Right lobe of liver (tissue), 4 donors: Measurements from ENCODE around the gene MACROH2A2.
"Not testable (repeated sequence)": the region's sequence is repeated elsewhere in the genome, so short reads cannot be mapped to it uniquely, and the experiment has no call there.

Experiments used
- CTCF ChIP-seq, 4 donors: fragments of 200-600 bp in 3 of 4; fragments of 450-650 bp in 1 of 4; IDR thresholded peaks; one replicate each; pipeline versions ENCODE4 v1.5.1 to v1.8.0; 2016 to 2022; ENCODE audit warnings: antibody characterized with exemption in 4 of 4, mild to moderate bottlenecking in 2 of 4
- POLR2A ChIP-seq: fragments of 450-650 bp; IDR thresholded peaks from one replicate; pipeline ENCODE4 v1.6.1; 2017; ENCODE audit warnings: antibody characterized with exemption, mild to moderate bottlenecking
- donor health status: DM: no; HTN: no; CAD: no.
- donor health status: DM: no; HTN: no; CAD: no.
- donor health status: DM: no; HTN: yes; CAD: no.

- not testable (repeated sequence) for TF ChIP-seq POLR2A; CTCF (IDR thresholded peaks at IDR 0.05)
These were observed 106.7 kb downstream of the MACROH2A2 start for GRCh38 chr10:70159366-70159765.
